Stimulated activated CD4-positive, alpha-beta T cell treated with anti-CD3 and anti-CD28 coated beads, Interleukin-12 subunit alpha, Interleukin-12 subunit beta, amount 100 ng/mL, for 48 hours (primary cell): Measurements from ENCODE around the gene TERB1.

ENCODE experiments used
- DNase-seq, 3 donors: peaks; one replicate each; pipeline ENCODE4 v3.0.0-alpha.2; 2020; ENCODE audit warnings: low read depth in 2 of 3, low spot score in 1 of 3

TERB1 gene

DNA sequence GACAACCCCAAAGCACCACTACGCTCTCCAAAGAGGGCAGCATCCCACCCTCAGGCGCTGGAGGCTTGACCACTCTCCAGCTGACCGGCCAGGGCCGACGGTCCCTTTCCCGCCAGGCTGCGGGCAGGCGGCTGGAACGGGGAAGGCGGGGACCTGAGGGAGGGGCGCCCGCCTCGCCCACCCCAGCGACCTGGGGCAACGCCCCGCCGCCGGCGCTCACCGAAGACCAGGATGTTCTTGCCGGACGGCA lies 50.4 kb downstream of the TERB1 start:
- DNase-seq, result no peak

DNA sequence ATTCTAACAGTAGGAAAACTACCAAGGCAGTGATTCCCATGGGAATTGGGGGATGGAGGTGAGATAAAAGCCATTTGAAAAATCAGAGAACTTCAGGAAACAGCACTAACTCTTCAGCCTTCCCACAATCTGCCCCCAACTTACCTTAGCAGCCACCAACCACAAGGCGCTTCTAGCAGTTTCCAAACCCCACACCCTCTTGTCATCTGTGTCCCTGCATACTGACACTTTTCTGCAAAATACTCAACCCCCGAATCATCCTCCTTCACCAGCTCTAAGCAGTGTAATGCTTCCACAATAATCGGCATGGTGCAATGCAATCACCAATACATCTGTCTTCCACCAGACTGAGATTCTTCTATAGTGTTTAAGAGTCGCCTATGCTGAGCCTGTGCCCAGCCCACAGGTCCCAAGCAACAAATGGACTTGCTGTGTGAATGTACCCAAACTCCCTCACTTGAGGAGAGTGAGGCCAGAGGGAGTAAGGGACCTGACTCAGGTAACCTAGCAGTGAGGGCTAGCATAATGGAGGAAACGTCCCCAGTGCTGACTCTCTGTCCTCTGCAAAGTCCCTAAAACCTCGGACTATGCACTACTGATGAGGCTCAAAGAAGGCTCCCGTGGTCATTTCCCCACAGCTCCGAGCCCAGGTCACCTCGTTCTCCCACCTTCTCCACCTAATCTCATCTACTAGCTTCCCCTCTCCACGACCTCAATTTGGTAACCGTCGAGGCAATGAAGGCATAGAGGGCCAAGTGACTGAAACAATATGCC lies 50.9 kb downstream of the TERB1 start:
- DNase-seq, result no peak

- DNase-seq, result no peak
Observed at GRCh38 chr16:66746682-66747081, 54.7 kb downstream of the TERB1 start.

DNA sequence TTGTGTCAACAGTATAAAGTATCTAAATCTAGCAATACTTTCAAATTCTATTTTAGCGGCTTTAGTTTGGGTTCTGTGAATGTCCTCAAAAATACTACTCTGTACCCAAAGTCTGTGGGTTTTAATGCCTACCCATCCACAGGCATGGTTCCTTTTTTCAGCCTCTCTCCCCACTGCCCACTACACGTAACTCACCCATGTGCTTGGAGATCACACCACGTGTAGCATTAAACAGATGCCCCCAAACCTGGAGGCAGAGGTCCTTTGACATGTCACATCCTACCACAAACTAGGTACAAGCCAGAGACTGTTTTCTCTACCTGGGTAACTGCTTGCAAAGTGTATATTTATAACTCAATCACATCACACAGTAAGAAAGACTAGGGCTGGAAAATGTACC lies 55.3 kb downstream of the TERB1 start:
- DNase-seq, result no peak

GRCh38 chr16:66741950-66742808 lies 59.2 kb downstream of the TERB1 start:
- no peak for DNase-seq

- DNase-seq, result no peak
Observed at GRCh38 chr16:66741169-66741900, 60.0 kb downstream of the TERB1 start.

DNA sequence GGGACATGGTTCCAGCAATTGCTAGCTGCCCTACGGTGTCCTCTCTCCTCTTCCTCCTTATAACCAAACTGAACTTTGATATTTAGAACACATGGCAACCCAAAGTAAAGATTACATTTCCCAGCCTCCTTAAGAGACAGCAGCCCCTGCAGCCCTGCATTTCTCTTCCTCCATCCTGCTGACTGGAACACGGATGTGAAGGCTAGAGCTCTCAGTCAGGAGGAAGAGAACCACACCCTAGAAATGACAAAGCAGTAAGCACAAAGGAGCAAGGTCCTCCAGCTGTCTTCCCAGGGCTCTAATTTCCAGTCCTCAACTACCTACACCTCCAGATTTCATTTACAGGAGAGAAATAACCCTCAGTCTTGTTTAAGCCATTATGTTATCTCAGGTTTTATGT lies 60.9 kb downstream of the TERB1 start:
- DNase-seq, result no peak

GRCh38 chr16:66740010-66740409 lies 61.4 kb downstream of the TERB1 start:
- peak in 1 of 3 donors; percentile 25 for DNase-seq

DNA sequence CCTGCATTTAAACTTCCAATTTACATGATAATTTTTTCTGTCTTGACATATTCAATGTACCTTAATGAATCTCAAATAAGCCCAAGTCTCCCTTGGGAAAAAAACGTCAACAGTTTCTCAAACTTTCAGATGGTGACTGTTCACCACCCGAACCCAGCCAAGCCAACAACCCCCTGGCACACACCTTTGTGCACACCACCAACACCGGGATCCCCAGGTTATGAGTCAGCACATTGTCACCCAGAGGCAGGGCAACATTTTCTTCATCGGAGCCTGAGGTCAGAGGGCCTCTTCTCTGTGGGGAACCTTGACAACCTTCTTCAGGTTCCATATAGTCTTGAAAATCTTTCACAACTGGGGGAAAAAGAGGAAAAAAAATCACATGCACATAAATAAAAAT lies 65.5 kb downstream of the TERB1 start:
- DNase-seq, result no peak

GRCh38 chr16:66731101-66731500 lies 70.3 kb downstream of the TERB1 start:
- DNase-seq, result no peak

DNA sequence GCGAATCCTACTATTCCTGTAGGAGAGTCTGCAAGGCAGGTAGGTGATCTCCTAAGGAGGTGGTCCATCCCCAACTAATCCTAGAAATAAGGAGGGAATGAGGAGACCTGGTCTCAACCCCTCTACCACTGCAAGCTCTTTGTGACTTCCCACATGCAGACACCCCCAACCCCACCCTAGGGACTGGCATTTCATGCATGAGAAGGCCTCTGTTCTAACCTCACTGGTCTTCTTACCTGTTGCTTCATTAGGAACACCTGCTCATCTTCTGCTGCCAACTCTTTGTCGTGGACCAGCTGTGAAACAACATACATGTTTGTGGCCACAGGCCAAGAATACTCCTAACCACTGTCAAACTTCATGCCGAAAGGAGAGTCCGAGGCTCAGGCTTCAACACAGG lies 72.6 kb downstream of the TERB1 start:
- DNase-seq, result no peak

DNA sequence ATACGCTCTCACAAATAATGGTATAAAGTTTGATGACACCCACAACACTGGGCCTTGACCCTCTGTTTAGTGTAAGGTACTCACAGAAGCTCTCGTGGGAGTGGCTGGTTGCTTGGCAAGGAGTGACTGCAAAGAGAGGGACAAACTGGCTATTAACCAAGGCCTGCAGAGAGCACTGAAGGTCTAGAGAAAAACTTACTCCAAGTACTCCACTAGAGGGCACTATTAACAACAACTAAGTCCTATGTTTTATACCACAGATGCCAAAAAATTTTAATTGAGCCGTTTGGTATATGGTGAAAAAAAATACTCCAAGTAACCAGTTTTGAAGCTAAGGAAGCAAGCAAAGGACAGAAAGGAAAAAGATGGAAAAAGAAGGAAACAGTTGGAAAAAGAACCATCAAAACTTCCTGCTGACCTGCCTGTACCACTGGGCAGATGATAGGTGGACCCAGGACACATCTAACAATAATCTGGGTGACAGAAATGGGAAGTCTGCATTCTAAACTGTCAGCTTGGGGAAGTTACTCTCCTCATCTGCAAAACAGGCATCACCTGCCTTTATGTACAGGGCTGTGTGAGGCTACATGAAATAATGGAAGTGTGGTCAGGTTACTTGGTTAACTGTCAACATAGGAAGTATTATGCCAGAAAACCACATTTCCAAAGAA lies 73.1 kb downstream of the TERB1 start:
- no peak for DNase-seq

DNA sequence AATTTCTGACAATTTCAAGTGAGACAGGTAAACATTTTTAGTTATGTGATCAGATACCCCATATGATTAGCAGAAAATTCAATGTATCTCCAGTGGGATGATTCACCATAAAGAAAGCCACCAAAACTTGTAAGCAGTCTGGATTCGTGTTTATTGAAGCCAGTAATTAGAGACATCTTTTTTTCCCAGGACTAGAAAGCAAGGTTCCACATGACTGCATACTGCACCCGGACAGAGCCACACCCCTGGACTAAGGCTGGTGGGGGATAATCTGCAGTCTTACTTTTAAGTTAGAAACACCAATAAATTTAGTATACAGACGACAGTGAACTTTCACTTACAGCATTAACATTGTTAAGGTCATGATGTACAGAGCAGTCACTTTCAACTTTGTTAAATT lies 80.6 kb downstream of the TERB1 start:
- DNase-seq, result no peak

GRCh38 chr16:66719246-66719645 lies 82.1 kb downstream of the TERB1 start:
- no peak for DNase-seq

DNA sequence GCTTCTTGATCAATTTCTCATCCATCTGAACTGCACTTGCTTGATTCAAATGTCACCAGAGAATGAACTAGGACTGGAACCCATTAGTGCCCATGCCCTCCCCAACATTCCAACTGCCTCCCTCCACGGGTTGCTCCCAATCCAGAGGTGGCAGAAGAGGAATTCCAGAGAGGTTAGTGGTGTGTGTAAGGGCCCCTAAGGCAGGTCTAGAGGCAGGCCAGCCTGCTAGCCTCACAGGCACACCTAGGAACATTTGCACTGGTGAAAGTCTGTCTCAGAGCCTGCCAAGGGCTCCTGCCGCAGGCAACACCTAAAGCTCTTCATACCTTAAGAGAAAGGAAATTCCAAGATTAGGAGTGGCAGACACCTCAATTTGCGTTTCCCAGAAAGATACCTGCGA lies 83.6 kb downstream of the TERB1 start:
- no peak for DNase-seq

GRCh38 chr16:66717112-66717675 lies 84.2 kb downstream of the TERB1 start:
- DNase-seq, result no peak

- DNase-seq, result no peak
Observed at GRCh38 chr16:66714654-66715307, 86.6 kb downstream of the TERB1 start.

DNA sequence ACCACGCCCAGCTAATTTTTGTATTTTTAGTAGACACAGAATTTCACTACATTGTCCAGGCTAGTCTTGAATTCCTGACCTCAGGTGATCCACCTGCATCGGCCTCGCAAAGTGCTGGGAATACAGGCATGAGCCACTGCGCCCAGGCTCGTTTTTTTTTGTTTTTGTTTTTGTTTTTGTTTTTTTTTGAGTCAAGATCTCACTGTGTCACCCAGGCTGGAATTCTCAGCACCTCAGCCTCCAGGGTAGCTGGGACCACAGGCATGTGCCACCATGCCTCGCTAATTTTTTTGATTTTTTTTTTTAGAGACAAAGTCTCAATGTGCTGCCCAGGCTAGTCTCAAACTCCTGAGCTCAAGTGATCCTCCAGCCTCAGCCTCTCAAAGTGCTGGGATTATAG lies 87.3 kb downstream of the TERB1 start:
- DNase-seq, result no peak

DNA sequence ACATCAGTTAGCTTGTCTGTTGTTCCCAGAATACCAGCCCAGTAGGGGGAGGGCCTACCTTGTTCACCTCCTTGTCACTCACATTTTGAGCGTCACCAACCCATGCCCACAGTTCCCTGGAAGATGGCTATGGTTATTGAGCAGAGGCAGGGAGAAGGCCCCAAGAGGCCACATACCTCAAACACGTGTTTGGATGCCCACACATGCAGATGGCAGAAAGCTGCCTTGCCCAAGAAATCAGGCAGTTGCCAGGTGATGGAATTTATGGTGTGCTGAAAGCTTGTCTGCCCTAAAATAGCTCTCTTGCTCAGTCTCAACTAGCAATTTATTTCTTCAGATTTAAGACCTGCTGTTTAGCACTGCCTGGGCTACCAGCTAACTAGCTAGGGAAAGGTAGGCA lies 88.3 kb downstream of the TERB1 start:
- no peak for DNase-seq

GRCh38 chr16:66712512-66712911 lies 88.9 kb downstream of the TERB1 start:
- DNase-seq, result no peak

GRCh38 chr16:66711581-66711980 lies 89.8 kb downstream of the TERB1 start:
- no peak for DNase-seq
